ENCODE measurements around the gene CCR6. TPM values are rescaled to one million over a fixed set of nuclear protein-coding genes. Genes with fewer than 3 reads are reported as not detected.

Gene CCR6
- total and polyA plus RNA-seq, 10 of the 15 experiments (the other 5 are each of a cell fraction or from before 2014, with no cell fraction given): 2.2 to 7.6 (median 6.7) TPM

GRCh38 chr6:167079853-167080297 is 43.0 kb upstream of the CCR6 start (continued):
- TF ChIP-seq ZNF687 (IDR thresholded peaks at IDR 0.05) (peak; percentile 91; the same call in 1 of the 2 replicates), TBL1XR1 (IDR thresholded peaks at IDR 0.05; ENCODE audit: low read depth, low read length) (peak; percentile 55; the same call in 1 of the 2 replicates), TCF3 (IDR thresholded peaks at IDR 0.05; ENCODE audit: borderline replicate concordance, insufficient read depth, low read depth, low read length) (no peak), SP1 (IDR thresholded peaks at IDR 0.05; ENCODE audit: low read depth, low read length) (peak; percentile 57), ATF7 (IDR thresholded peaks at IDR 0.05; ENCODE audit: low read depth) (peak; percentile 61; the same call in 1 of the 2 replicates), PAX5 (IDR thresholded peaks at IDR 0.05; ENCODE audit: borderline replicate concordance, low read depth, low read length) (peak; percentile 38; the same call in 1 of the 2 replicates), WRNIP1 (IDR thresholded peaks at IDR 0.05; ENCODE audit: borderline replicate concordance, low read depth, low read length) (no peak), CTCF (IDR thresholded peaks at IDR 0.05 in 2 of 3, conservative IDR thresholded peaks at IDR 0.05 in 1 of 3; ENCODE audit: control insufficient read depth in 2 of 3, extremely low read depth in 1 of 3, insufficient read depth in 1 of 3, low read depth in 3 of 3, low read length in 3 of 3) (peak; percentile 70 to 81 (median 74)), CREB1 (IDR thresholded peaks at IDR 0.05; ENCODE audit: low read depth) (peak; percentile 60; the same call in 1 of the 2 replicates), GATAD2B (conservative IDR thresholded peaks at IDR 0.05; ENCODE audit: low read depth) (peak; percentile 70; the same call in 1 of the 2 replicates), TCF7 (IDR thresholded peaks at IDR 0.05; ENCODE audit: borderline replicate concordance) (no peak), MTA3 (IDR thresholded peaks at IDR 0.05; ENCODE audit: borderline replicate concordance, low read length) (no peak), IKZF2 (IDR thresholded peaks at IDR 0.05) (peak; percentile 95 to 96), FOXM1 (IDR thresholded peaks at IDR 0.05; ENCODE audit: low read depth, low read length) (peak; percentile 57; the same call in 1 of the 2 replicates), SUZ12 (IDR thresholded peaks at IDR 0.05; ENCODE audit: unreplicated experiment) (no peak), NRF1 (conservative IDR thresholded peaks at IDR 0.05; ENCODE audit: low read depth, low read length) (no peak)
- TF ChIP-seq, protein P1, sequence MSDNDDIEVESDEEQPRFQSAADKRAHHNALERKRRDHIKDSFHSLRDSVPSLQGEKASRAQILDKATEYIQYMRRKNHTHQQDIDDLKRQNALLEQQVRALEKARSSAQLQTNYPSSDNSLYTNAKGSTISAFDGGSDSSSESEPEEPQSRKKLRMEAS (IDR thresholded peaks at IDR 0.05; ENCODE audit: low read depth, low read length): peak; percentile 76; the same call in 1 of the 2 replicates
- TF ChIP-seq, protein P2, sequence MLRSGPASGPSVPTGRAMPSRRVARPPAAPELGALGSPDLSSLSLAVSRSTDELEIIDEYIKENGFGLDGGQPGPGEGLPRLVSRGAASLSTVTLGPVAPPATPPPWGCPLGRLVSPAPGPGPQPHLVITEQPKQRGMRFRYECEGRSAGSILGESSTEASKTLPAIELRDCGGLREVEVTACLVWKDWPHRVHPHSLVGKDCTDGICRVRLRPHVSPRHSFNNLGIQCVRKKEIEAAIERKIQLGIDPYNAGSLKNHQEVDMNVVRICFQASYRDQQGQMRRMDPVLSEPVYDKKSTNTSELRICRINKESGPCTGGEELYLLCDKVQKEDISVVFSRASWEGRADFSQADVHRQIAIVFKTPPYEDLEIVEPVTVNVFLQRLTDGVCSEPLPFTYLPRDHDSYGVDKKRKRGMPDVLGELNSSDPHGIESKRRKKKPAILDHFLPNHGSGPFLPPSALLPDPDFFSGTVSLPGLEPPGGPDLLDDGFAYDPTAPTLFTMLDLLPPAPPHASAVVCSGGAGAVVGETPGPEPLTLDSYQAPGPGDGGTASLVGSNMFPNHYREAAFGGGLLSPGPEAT (IDR thresholded peaks at IDR 0.05; ENCODE audit: low read depth): peak; percentile 91
- TF ChIP-seq, protein P3, sequence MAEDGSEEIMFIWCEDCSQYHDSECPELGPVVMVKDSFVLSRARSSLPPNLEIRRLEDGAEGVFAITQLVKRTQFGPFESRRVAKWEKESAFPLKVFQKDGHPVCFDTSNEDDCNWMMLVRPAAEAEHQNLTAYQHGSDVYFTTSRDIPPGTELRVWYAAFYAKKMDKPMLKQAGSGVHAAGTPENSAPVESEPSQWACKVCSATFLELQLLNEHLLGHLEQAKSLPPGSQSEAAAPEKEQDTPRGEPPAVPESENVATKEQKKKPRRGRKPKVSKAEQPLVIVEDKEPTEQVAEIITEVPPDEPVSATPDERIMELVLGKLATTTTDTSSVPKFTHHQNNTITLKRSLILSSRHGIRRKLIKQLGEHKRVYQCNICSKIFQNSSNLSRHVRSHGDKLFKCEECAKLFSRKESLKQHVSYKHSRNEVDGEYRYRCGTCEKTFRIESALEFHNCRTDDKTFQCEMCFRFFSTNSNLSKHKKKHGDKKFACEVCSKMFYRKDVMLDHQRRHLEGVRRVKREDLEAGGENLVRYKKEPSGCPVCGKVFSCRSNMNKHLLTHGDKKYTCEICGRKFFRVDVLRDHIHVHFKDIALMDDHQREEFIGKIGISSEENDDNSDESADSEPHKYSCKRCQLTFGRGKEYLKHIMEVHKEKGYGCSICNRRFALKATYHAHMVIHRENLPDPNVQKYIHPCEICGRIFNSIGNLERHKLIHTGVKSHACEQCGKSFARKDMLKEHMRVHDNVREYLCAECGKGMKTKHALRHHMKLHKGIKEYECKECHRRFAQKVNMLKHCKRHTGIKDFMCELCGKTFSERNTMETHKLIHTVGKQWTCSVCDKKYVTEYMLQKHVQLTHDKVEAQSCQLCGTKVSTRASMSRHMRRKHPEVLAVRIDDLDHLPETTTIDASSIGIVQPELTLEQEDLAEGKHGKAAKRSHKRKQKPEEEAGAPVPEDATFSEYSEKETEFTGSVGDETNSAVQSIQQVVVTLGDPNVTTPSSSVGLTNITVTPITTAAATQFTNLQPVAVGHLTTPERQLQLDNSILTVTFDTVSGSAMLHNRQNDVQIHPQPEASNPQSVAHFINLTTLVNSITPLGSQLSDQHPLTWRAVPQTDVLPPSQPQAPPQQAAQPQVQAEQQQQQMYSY (CRISPR knock-in tag; IDR thresholded peaks at IDR 0.05): no peak

Data from GM12878 (cell line).